ENCODE data around the gene GALNT2. TPM values are rescaled to one million over a fixed set of nuclear protein-coding genes. Genes with fewer than 3 reads are reported as not detected.

Gene GALNT2
- polyA plus RNA-seq, 1 of the 3 experiments (the other 2 are of a cell fraction) = 118 TPM

DNA sequence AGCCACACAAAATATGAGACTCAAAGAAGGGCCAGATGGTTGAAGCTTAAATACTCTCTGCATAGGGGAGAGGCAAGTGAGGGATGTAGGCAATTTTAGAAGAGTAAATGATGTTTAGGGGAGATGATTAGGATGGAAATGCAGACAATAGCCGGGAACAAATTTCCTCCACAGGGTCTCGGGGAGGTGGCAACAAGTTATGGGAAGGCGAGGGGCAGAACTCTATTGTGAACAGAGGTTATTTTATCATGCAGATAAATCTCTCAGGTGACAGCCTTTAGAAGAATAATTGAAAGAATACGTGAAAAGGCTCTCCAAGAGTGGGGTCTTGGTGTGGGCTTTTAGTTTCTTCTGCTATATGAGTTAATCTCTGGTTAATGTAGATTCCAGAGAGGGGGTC, 166.7 kb downstream of the GALNT2 start:
- Histone ChIP-seq H3K27ac (ENCODE audit: low read depth in 2 of 2, low read length in 1 of 2) (no peak overlapping the region), H3K9me3 (no peaks in the 10 kb centered on the region), H3K9me2 (no peaks in the 10 kb centered on the region), H3K79me2 (ENCODE audit: insufficient read depth) (peaks cover 3% of the 10 kb centered on the region; the same call in 1 of the 2 replicates), H2AFZ (ENCODE audit: low read depth) (no peak overlapping the region), H3K27me3 (ENCODE audit: insufficient read depth) (no peaks in the 10 kb centered on the region), H4K20me1 (ENCODE audit: insufficient read depth) (peaks cover 4% of the 10 kb centered on the region; the same call in 1 of the 2 replicates), H3K4me3 (ENCODE audit: low read depth in 2 of 2, low read length in 1 of 2) (no peak overlapping the region), H3K4me2 (no peak overlapping the region), H3K9ac (no peak overlapping the region), H3K36me3 (replicated peaks in 1 of 2; ENCODE audit: control insufficient read depth in 1 of 2, insufficient read depth in 2 of 2, low read length in 1 of 2) (peaks cover 11 to 23% of the 10 kb centered on the region in 2 experiments), H3F3A (replicated peaks; ENCODE audit: insufficient read depth) (no peaks in the 10 kb centered on the region), H3K4me1 (ENCODE audit: control insufficient read depth in 1 of 2, insufficient read depth in 2 of 2, low read depth in 1 of 2, low read length in 1 of 2) (peaks cover 5 to 9% of the 10 kb centered on the region in 2 experiments; a peak in 3 of 4 replicates)
- ChIA-PET CTCF (interaction anchor here (1.2 kb wide), 1 partner anchor 10 kb away, joined by 5 read pairs; no protein-coding TSS in a partner anchor), POLR2A (no interaction called here)
- DNase-seq = no peak
- TF ChIP-seq MXI1 (IDR thresholded peaks at IDR 0.05; ENCODE audit: low read depth, low read length) (no peak), NFIC (IDR thresholded peaks at IDR 0.05; ENCODE audit: borderline replicate concordance) (no peak), USF1 (IDR thresholded peaks at IDR 0.05; ENCODE audit: borderline replicate concordance, low read depth) (no peak), FOXJ3 (CRISPR knock-in tag; IDR thresholded peaks at IDR 0.05) (no peak), YY1 (IDR thresholded peaks at IDR 0.05; ENCODE audit: low read depth) (no peak), SIN3A (IDR thresholded peaks at IDR 0.05; ENCODE audit: borderline replicate concordance, low read depth, low read length) (no peak), RXRA (IDR thresholded peaks at IDR 0.05; ENCODE audit: borderline replicate concordance, low read depth) (no peak), TAF1 (IDR thresholded peaks at IDR 0.05; ENCODE audit: borderline replicate concordance, low read depth, low read length) (no peak)
- 98% methylated on average over 4 of the region's 4 CpGs for WGBS (ENCODE audit: low lambda C conversion rate)

DNA sequence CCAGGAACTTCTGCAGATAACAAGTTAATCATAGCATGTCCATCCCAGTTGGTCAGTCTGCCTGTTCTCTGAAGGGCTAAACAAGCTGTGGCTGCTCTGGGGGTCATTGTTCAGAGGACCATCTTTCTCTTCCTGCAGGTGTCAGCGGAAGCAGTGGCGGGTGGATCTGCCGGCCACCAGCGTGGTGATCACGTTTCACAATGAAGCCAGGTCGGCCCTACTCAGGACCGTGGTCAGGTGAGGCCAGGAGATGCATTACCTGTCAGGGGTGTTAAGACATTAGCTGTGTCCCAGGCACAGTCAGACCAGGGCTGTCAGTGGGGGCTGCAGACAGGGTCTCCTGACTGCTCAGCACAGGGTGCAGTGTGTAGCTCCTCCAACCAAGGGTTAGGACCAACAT, 168.8 kb downstream of the GALNT2 start:
- Histone ChIP-seq H4K20me1 (ENCODE audit: insufficient read depth) (no peaks in the 10 kb centered on the region), H3K9me2 (no peaks in the 10 kb centered on the region), H3K9me3 (no peaks in the 10 kb centered on the region), H3K9ac (no peak overlapping the region), H3K36me3 (replicated peaks in 1 of 2; ENCODE audit: control insufficient read depth in 1 of 2, insufficient read depth in 2 of 2, low read length in 1 of 2) (peaks cover 27 to 29% of the 10 kb centered on the region in 2 experiments), H3K79me2 (ENCODE audit: insufficient read depth) (no peaks in the 10 kb centered on the region; the same call in 1 of the 2 replicates), H3K27me3 (ENCODE audit: insufficient read depth) (no peaks in the 10 kb centered on the region), H2AFZ (ENCODE audit: low read depth) (no peak overlapping the region), H3K4me1 (ENCODE audit: control insufficient read depth in 1 of 2, insufficient read depth in 2 of 2, low read depth in 1 of 2, low read length in 1 of 2) (peaks cover 0 to 5% of the 10 kb centered on the region in 2 experiments; a peak in 2 of 4 replicates), H3K4me2 (no peak overlapping the region), H3K4me3 (ENCODE audit: low read depth in 2 of 2, low read length in 1 of 2) (no peak overlapping the region), H3F3A (replicated peaks; ENCODE audit: insufficient read depth) (no peaks in the 10 kb centered on the region), H3K27ac (ENCODE audit: low read depth in 2 of 2, low read length in 1 of 2) (no peak overlapping the region)
- no peak for DNase-seq
- WGBS (ENCODE audit: low lambda C conversion rate) = no CpG with 5 or more reads among the region's 7 CpGs
- ChIA-PET POLR2A (no interaction called here), CTCF (interaction anchor here (1.4 kb wide), 1 partner anchor 34 kb away, joined by 4 read pairs; no protein-coding TSS in a partner anchor)
- no peak for TF ChIP-seq JUND (IDR thresholded peaks at IDR 0.05)
- TF ChIP-seq RAD21 (IDR thresholded peaks at IDR 0.05; ENCODE audit: low read length) = no peak
- no peak for TF ChIP-seq NFIC (IDR thresholded peaks at IDR 0.05; ENCODE audit: borderline replicate concordance)
- TF ChIP-seq, protein P1, sequence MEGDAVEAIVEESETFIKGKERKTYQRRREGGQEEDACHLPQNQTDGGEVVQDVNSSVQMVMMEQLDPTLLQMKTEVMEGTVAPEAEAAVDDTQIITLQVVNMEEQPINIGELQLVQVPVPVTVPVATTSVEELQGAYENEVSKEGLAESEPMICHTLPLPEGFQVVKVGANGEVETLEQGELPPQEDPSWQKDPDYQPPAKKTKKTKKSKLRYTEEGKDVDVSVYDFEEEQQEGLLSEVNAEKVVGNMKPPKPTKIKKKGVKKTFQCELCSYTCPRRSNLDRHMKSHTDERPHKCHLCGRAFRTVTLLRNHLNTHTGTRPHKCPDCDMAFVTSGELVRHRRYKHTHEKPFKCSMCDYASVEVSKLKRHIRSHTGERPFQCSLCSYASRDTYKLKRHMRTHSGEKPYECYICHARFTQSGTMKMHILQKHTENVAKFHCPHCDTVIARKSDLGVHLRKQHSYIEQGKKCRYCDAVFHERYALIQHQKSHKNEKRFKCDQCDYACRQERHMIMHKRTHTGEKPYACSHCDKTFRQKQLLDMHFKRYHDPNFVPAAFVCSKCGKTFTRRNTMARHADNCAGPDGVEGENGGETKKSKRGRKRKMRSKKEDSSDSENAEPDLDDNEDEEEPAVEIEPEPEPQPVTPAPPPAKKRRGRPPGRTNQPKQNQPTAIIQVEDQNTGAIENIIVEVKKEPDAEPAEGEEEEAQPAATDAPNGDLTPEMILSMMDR (IDR thresholded peaks at IDR 0.05) = no peak
- no peak for TF ChIP-seq TAF1 (IDR thresholded peaks at IDR 0.05; ENCODE audit: borderline replicate concordance, low read depth, low read length)
- no peak for TF ChIP-seq EP300 (IDR thresholded peaks at IDR 0.05; ENCODE audit: borderline replicate concordance in 1 of 2, low read depth in 1 of 2, low read length in 1 of 2)
- no peak for TF ChIP-seq EZH2phosphoT487 (IDR thresholded peaks at IDR 0.05; ENCODE audit: borderline replicate concordance, low read depth)
- TF ChIP-seq, protein P2, sequence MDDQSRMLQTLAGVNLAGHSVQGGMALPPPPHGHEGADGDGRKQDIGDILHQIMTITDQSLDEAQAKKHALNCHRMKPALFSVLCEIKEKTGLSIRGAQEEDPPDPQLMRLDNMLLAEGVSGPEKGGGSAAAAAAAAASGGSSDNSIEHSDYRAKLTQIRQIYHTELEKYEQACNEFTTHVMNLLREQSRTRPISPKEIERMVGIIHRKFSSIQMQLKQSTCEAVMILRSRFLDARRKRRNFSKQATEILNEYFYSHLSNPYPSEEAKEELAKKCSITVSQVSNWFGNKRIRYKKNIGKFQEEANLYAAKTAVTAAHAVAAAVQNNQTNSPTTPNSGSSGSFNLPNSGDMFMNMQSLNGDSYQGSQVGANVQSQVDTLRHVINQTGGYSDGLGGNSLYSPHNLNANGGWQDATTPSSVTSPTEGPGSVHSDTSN (IDR thresholded peaks at IDR 0.05) = no peak
- no peak for TF ChIP-seq ELF1 (IDR thresholded peaks at IDR 0.05)
- no peak for TF ChIP-seq REST (IDR thresholded peaks at IDR 0.05; ENCODE audit: low read depth, low read length)
- no peak for TF ChIP-seq GABPA (IDR thresholded peaks at IDR 0.05; ENCODE audit: low read depth)
- TF ChIP-seq FOXM1 (IDR thresholded peaks at IDR 0.05; ENCODE audit: low read depth) = no peak
- TF ChIP-seq, protein P3, sequence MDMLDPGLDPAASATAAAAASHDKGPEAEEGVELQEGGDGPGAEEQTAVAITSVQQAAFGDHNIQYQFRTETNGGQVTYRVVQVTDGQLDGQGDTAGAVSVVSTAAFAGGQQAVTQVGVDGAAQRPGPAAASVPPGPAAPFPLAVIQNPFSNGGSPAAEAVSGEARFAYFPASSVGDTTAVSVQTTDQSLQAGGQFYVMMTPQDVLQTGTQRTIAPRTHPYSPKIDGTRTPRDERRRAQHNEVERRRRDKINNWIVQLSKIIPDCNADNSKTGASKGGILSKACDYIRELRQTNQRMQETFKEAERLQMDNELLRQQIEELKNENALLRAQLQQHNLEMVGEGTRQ (IDR thresholded peaks at IDR 0.05; ENCODE audit: borderline replicate concordance, low read depth, low read length) = no peak
- TF ChIP-seq RXRA (IDR thresholded peaks at IDR 0.05; ENCODE audit: borderline replicate concordance, low read depth) = no peak
